ENCODE measurements around the gene SNX4.
A peak's percentile ranks its signal among the peaks of the same experiment; 100 is the strongest.
"Not testable (repeated sequence)": the region's sequence is repeated elsewhere in the genome, so short reads cannot be mapped to it uniquely, and the experiment has no call there.

The SNX4 gene

DNA sequence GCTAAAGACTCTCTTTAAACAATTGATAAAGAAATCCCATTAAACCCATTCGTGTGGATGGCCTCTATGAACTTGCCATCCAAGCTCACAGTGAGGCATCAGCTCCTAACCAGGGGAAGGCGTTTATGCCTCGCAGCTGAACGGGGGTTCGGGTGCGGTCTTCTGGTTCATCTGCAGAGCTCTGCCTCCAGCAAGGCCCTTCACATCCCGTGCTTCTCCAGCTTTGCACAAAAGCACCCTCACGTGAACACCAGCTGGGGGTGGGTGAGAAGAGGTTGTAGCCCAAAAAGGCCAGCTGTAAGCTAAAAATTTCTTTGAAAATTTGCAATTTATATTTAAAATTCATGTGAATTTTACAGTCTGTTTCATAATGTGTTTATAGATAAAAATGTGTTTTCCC is 105.3 kb downstream of the SNX4 start:
- Histone ChIP-seq H3K9me3 (peaks cover 12% of the 10 kb centered on the region), H3K36me3 (no peaks in the 10 kb centered on the region), H3K4me3 (no peak overlapping the region), H4K20me1 (no peaks in the 10 kb centered on the region), H3K27ac (no peak overlapping the region), H3K4me2 (no peak overlapping the region), H3K9ac (no peak overlapping the region), H3K27me3 (no peaks in the 10 kb centered on the region), H3K4me1 (peaks cover 4% of the 10 kb centered on the region; the same call in 1 of the 2 replicates)
- no peak for TF ChIP-seq Cebpa-rat (IDR thresholded peaks at IDR 0.05)

DNA sequence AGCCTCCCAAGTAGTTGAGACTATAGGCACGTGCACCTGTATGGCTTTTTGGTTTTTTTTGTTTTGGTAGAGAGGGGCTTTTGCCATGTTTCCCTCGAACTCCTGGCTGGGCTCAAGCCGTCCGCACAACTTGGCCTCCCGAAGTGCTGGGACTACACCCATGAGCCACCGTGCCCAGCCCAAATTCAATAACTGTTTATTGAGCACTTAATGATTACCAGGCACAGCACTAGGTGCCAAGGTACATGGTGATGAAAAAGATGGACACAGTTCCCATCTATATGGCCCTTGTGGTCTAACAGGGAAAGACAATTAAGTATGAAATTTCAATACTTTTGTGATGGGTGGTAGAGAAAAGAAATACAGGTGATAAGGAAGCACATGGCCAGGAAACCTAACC is 109.1 kb downstream of the SNX4 start:
- no peaks in the 10 kb centered on the region for H3K36me3 ChIP-seq
- H3K9ac ChIP-seq, result no peak overlapping the region
- H3K4me2 ChIP-seq, result no peak overlapping the region
- H3K4me1 ChIP-seq, result peaks cover 9% of the 10 kb centered on the region
- no peak overlapping the region for H3K4me3 ChIP-seq
- H3K9me3 ChIP-seq, result no peaks in the 10 kb centered on the region
- no peak overlapping the region for H3K27ac ChIP-seq
- H4K20me1 ChIP-seq, result no peaks in the 10 kb centered on the region
- TF ChIP-seq Cebpa-rat (IDR thresholded peaks at IDR 0.05), result no peak
- H3K27me3 ChIP-seq, result no peaks in the 10 kb centered on the region

DNA sequence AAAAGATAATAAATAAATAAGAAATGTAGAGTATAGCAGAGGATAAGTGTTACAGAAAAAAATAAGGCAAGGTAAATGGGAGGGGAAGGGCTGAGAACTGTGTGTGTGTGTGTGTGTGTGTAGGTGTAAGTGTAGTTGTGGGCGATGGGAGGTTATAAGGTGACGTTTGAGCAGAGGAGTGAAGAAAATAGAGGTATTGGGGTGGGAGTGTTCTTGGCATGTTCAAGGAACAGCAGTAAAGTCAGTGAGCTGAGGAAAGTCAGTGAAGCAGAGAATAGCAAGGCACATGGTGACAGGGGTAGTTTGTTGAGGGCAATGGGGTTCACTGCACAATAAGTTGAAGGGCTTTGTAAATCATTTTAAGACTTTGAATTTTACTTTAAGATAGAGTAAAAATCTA is 113.9 kb downstream of the SNX4 start:
- H3K27ac ChIP-seq, result no peak overlapping the region
- H4K20me1 ChIP-seq, result no peaks in the 10 kb centered on the region
- no peaks in the 10 kb centered on the region for H3K27me3 ChIP-seq
- 0 out of 2 replicates have a peak overlapping the region, but pooled peaks have one; percentile 1 for H3K4me2 ChIP-seq
- TF ChIP-seq Cebpa-rat (IDR thresholded peaks at IDR 0.05), result no peak
- H3K9me3 ChIP-seq, result peaks cover 12% of the 10 kb centered on the region
- peaks cover 21% of the 10 kb centered on the region for H3K4me1 ChIP-seq
- H3K36me3 ChIP-seq, result no peaks in the 10 kb centered on the region
- H3K9ac ChIP-seq, result no peak overlapping the region
- no peak overlapping the region for H3K4me3 ChIP-seq

DNA sequence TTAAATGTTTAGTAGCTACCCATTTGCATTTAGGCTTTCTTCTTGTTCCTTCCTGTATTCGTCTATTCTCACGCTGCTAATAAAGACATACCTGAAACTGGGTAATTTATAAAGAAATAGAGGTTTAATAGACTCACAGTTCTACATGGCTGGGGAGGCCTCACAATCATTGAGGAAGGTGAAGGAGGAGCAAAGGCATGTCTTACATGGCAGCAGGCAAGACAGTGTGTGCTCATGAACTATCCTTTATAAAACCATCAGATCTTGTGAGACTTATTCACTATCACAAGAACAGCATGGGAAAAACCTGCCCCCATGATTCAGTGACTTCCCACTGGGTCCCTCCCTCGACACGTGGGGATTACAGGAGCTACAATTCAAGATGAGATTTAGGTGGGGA is 114.5 kb downstream of the SNX4 start:
- H3K9me3 ChIP-seq, result peaks cover 12% of the 10 kb centered on the region
- not testable (repeated sequence) for H3K9ac ChIP-seq, H4K20me1 ChIP-seq, H3K36me3 ChIP-seq, H3K27ac ChIP-seq, H3K4me3 ChIP-seq, H3K27me3 ChIP-seq, H3K4me2 ChIP-seq
- peaks cover 21% of the 10 kb centered on the region for H3K4me1 ChIP-seq

DNA sequence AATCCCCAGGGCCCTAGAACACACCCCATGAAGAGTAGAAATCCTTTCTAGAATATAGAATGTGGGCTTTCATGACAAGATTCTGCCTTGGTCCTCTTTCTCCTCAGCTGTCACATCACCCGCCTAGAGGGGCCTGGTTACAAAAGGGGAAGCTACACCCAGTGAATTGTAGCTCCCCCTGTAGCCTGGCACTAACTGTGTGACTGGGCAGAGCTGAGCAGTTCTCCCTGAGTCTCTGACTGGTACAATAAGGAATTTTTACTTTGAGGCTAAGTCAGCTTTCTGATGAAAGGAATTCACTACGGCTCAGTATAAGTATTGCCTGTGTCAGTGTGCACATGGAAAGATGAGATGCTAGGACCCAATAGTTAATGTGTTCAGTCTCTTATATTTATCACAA is 116.2 kb downstream of the SNX4 start:
- Histone ChIP-seq H4K20me1 (no peaks in the 10 kb centered on the region), H3K4me1 (peaks cover 21% of the 10 kb centered on the region), H3K27ac (no peak overlapping the region), H3K27me3 (no peaks in the 10 kb centered on the region), H3K9me3 (peaks cover 12% of the 10 kb centered on the region), H3K36me3 (no peaks in the 10 kb centered on the region), H3K9ac (no peak overlapping the region), H3K4me2 (no peak overlapping the region), H3K4me3 (no peak overlapping the region)
- TF ChIP-seq Cebpa-rat (IDR thresholded peaks at IDR 0.05), result no peak

DNA sequence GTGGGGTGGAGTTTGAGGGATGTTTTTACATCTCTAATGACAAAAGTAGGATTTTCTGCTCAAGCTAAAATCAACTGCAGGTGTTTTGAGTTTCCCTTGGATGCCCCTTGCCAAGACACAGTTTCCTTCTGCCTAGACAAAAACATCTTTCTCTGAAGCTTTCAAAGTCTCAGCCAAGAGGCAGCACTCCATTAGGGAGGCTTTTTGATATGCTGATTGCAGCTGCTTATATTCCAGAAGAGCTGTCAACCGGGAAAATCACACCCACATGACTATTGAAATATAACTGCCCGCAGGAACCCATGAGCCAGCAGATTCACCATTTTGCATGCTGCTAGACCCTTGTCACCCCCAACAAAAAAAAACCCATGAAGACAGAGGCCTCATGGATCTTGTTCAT is 117.4 kb downstream of the SNX4 start:
- Histone ChIP-seq H3K27me3 (no peaks in the 10 kb centered on the region), H3K4me2 (no peak overlapping the region), H3K4me1 (peaks cover 21% of the 10 kb centered on the region), H3K9ac (no peak overlapping the region), H3K9me3 (peaks cover 12% of the 10 kb centered on the region), H3K4me3 (no peak overlapping the region), H3K27ac (no peak overlapping the region), H3K36me3 (no peaks in the 10 kb centered on the region), H4K20me1 (no peaks in the 10 kb centered on the region)
- TF ChIP-seq Cebpa-rat (IDR thresholded peaks at IDR 0.05), result no peak

- no peak for TF ChIP-seq Cebpa-rat (IDR thresholded peaks at IDR 0.05)
- no peaks in the 10 kb centered on the region for H4K20me1 ChIP-seq
- no peak overlapping the region for H3K9ac ChIP-seq
- no peaks in the 10 kb centered on the region for H3K36me3 ChIP-seq
- peaks cover 12% of the 10 kb centered on the region for H3K9me3 ChIP-seq
- H3K4me2 ChIP-seq, result no peak overlapping the region
- no peaks in the 10 kb centered on the region for H3K27me3 ChIP-seq
- H3K4me1 ChIP-seq, result peaks cover 17% of the 10 kb centered on the region
- H3K27ac ChIP-seq, result no peak overlapping the region
- H3K4me3 ChIP-seq, result no peak overlapping the region
These were observed 118.6 kb downstream of the SNX4 start for GRCh38 chr3:125401402-125401801.

DNA sequence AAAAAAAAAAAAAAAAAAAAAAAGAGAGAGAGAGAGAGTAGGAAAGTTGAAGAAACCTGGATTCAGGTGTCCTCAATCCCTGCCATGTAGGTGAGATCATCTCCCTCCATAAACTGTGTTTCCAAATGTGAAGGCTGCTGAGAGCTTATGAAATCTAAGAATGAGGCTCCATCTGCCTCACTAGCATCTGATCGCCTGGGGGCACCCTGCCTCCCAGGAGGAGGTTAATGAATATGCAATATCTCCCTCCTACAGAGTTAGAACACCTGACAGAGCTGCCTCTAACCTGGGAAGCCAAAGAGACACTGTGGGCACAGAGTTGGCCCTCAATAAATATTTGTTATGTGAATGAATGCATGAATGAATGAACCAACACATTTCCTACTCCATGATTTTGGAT is 121.0 kb downstream of the SNX4 start:
- Histone ChIP-seq H3K36me3 (no peaks in the 10 kb centered on the region), H3K27me3 (no peaks in the 10 kb centered on the region)
- no peak for TF ChIP-seq Cebpa-rat (IDR thresholded peaks at IDR 0.05)

More for the DNA sequence above, 121.0 kb downstream of the SNX4 start:
- Histone ChIP-seq H3K27ac (no peak overlapping the region), H3K4me2 (no peak overlapping the region), H3K9ac (no peak overlapping the region), H4K20me1 (no peaks in the 10 kb centered on the region), H3K4me3 (no peak overlapping the region), H3K4me1 (peaks cover 9% of the 10 kb centered on the region; the same call in 1 of the 2 replicates), H3K9me3 (no peaks in the 10 kb centered on the region)

Data from BLaER1 (cell line).